Mesendoderm (in vitro differentiated cells): ENCODE measurements around the gene FBXO48.

ENCODE experiments used
- DNase-seq: peaks from one replicate; pipeline ENCODE4 v3.0.0; 2013
- H2AK5ac ChIP-seq: 2 replicates; pipeline ENCODE4 v1.6.1; 2013; ENCODE audit warnings: low read length, inconsistent platforms
- H2BK120ac ChIP-seq: 2 replicates; pipeline ENCODE4 v1.6.1; 2013; ENCODE audit warnings: low read depth, mild to moderate bottlenecking, low read length, moderate library complexity, mixed read lengths
- H2BK15ac ChIP-seq: replicated peaks from 2 replicates; pipeline ENCODE4 v1.6.1; 2013; ENCODE audit warnings: low read depth, mild to moderate bottlenecking, moderate library complexity
- H2BK5ac ChIP-seq: 2 replicates; pipeline ENCODE4 v1.6.1; 2013; ENCODE audit warnings: low read length, inconsistent platforms
- H3K18ac ChIP-seq: 2 replicates; pipeline ENCODE4 v1.6.1; 2013; ENCODE audit warnings: mild to moderate bottlenecking, low read length, mixed read lengths
- H3K23ac ChIP-seq: one replicate; pipeline ENCODE4 v1.6.1; 2013; ENCODE audit warnings: low read length
- H3K27ac ChIP-seq: 2 replicates; pipeline ENCODE4 v1.5.1; 2013; ENCODE audit warnings: low read depth, mild to moderate bottlenecking, inconsistent platforms, low read length, moderate library complexity
- H3K27me3 ChIP-seq: 2 replicates; pipeline ENCODE4 v1.6.1; 2013; ENCODE audit warnings: low read length, control low read depth, mild to moderate bottlenecking, inconsistent platforms; ENCODE audit not compliant: insufficient read depth, poor library complexity
- H3K36me3 ChIP-seq: 2 replicates; pipeline ENCODE4 v1.6.1; 2013; ENCODE audit warnings: low read length, inconsistent platforms; ENCODE audit not compliant: control insufficient read depth, insufficient read depth
- H3K4ac ChIP-seq: one replicate; pipeline ENCODE4 v1.6.1; 2013; ENCODE audit warnings: low read depth, mild to moderate bottlenecking, low read length, moderate library complexity
- H3K4me1 ChIP-seq: 2 replicates; pipeline ENCODE4 v1.6.1; 2013; ENCODE audit warnings: low read depth, low read length, inconsistent platforms; ENCODE audit not compliant: control insufficient read depth
- H3K4me2 ChIP-seq: 2 replicates; pipeline ENCODE4 v1.6.1; 2013; ENCODE audit warnings: low read length
- H3K4me3 ChIP-seq: 2 replicates; pipeline ENCODE4 v1.5.1; 2013; ENCODE audit warnings: mild to moderate bottlenecking, low read length
- H3K56ac ChIP-seq: one replicate; pipeline ENCODE4 v1.6.1; 2013; ENCODE audit warnings: low read length
- H3K79me1 ChIP-seq: 2 replicates; pipeline ENCODE4 v1.6.1; 2013; ENCODE audit warnings: low read length, inconsistent platforms
- H3K79me2 ChIP-seq: 2 replicates; pipeline ENCODE4 v1.6.1; 2013; ENCODE audit warnings: mild to moderate bottlenecking, low read length; ENCODE audit not compliant: control insufficient read depth, insufficient read depth
- H3K9ac ChIP-seq: 2 replicates; pipeline ENCODE4 v1.6.1; 2013; ENCODE audit warnings: low read length, inconsistent platforms
- H4K5ac ChIP-seq: one replicate; pipeline ENCODE4 v1.6.1; 2013; ENCODE audit warnings: low read length
- H4K8ac ChIP-seq: one replicate; pipeline ENCODE4 v1.6.1; 2013; ENCODE audit warnings: low read depth, mild to moderate bottlenecking, control low read depth, low read length, moderate library complexity
- WGBS: extraction: QIAGEN DNeasy Blood & Tissue Kit; methylation state at CpG from one replicate; pipeline ENCODE4 v1.1.7; 2013; ENCODE audit warnings: low lambda C conversion rate, missing lambda C conversion rate; ENCODE audit not compliant: insufficient coverage; ENCODE audit errors: extremely low coverage; 5-methylcytosine and 5-hydroxymethylcytosine counted together

The FBXO48 gene

DNA sequence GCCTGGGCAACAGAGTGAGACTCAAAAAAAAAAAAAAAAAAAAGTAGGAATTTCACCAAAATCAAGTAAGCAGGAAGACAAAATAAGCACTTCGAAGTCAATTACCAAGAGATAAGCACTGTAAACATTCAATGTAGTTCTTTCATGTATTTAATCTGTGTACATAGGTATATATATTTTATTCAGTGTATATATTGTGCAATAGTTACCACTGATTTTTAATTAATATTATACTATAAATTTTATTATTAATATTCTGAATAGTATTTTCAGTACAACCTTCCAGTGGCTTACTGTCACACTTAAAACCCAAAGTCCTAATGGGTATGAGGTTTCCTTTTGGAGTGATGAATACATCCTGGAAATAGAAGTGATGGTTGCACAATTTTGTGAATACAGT, 9.4 kb upstream of the FBXO48 start:
- DNase-seq, result no peak
- Histone ChIP-seq H3K23ac (no peak overlapping the region), H3K56ac (no peak overlapping the region), H3K79me1 (no peaks in the 10 kb centered on the region), H3K9ac (no peak overlapping the region), H3K27me3 (no peaks in the 10 kb centered on the region), H3K4ac (no peak overlapping the region), H2AK5ac (no peak overlapping the region), H2BK15ac (no peak overlapping the region), H3K27ac (no peak overlapping the region), H3K4me1 (peaks cover 5% of the 10 kb centered on the region), H3K79me2 (no peaks in the 10 kb centered on the region), H3K4me3 (no peak overlapping the region), H3K4me2 (no peak overlapping the region), H2BK120ac (no peak overlapping the region), H4K5ac (no peak overlapping the region), H4K8ac (no peak overlapping the region), H2BK5ac (no peak overlapping the region), H3K18ac (no peak overlapping the region), H3K36me3 (no peaks in the 10 kb centered on the region)
- WGBS, result no CpG with 5 or more reads among the region's 1 CpG

DNA sequence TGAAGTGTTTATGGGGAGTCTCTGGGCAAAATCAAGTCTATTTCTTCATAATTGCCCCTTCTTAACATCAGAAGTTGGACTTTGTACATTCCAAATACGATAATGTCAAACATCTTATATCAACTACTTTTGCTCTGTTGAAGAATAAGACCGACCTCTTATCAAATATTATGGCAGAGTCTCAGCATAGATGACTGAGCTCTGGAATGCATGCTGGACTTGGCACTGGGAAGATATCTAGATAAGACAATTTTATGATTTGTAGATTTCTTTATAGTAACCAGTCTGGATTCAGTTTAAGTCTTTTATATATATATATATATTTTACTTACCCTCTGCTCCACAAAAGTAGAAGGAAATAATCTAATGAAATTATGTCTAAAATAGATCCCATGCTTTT, 8.5 kb upstream of the FBXO48 start:
- Histone ChIP-seq H3K4ac (no peak overlapping the region), H3K23ac (no peak overlapping the region), H4K8ac (no peak overlapping the region), H3K4me1 (peaks cover 5% of the 10 kb centered on the region), H3K56ac (no peak overlapping the region), H3K18ac (no peak overlapping the region), H3K79me1 (no peaks in the 10 kb centered on the region), H2AK5ac (no peak overlapping the region), H4K5ac (no peak overlapping the region), H3K27ac (no peak overlapping the region), H3K27me3 (no peaks in the 10 kb centered on the region), H3K4me3 (no peak overlapping the region), H3K4me2 (no peak overlapping the region), H2BK15ac (no peak overlapping the region), H3K36me3 (no peaks in the 10 kb centered on the region), H2BK120ac (no peak overlapping the region), H3K79me2 (no peaks in the 10 kb centered on the region), H3K9ac (no peak overlapping the region), H2BK5ac (no peak overlapping the region)
- DNase-seq, result no peak
- no CpG with 5 or more reads among the region's 2 CpGs for WGBS

DNA sequence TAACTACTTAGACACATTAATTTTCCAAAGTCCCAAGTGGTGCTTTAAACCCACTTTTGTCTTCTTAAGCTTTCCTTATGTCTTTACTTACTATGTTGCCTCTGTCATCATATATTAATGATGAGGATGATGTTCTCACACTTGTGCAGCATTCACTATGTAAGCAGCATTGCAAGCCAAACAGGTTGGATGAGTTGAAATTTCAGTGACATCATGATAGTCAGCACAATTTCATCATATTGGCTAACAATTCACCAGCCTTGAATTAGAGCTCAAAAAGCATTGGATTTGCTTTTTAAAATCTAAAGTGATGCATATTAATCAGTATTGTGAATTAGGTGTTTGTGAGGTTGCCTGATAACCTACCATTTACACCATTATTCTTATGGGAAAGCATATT, 8.0 kb upstream of the FBXO48 start:
- Histone ChIP-seq H2AK5ac (no peak overlapping the region), H3K4me3 (no peak overlapping the region), H4K5ac (no peak overlapping the region), H4K8ac (no peak overlapping the region), H2BK5ac (no peak overlapping the region), H3K9ac (no peak overlapping the region), H3K4me2 (no peak overlapping the region), H3K23ac (no peak overlapping the region), H2BK120ac (no peak overlapping the region), H3K4ac (no peak overlapping the region), H3K56ac (no peak overlapping the region), H3K79me1 (no peaks in the 10 kb centered on the region), H2BK15ac (no peak overlapping the region), H3K27me3 (no peaks in the 10 kb centered on the region), H3K79me2 (no peaks in the 10 kb centered on the region), H3K18ac (no peak overlapping the region), H3K27ac (no peak overlapping the region), H3K4me1 (peaks cover 5% of the 10 kb centered on the region), H3K36me3 (no peaks in the 10 kb centered on the region)
- DNase-seq, result no peak

GRCh38 chr2:68472796-68473414, 5.8 kb upstream of the FBXO48 start:
- no peaks in the 10 kb centered on the region for H3K79me1 ChIP-seq
- H2BK5ac ChIP-seq, result no peak overlapping the region
- no peaks in the 10 kb centered on the region for H3K79me2 ChIP-seq
- no peak overlapping the region for H3K4me2 ChIP-seq
- no peak overlapping the region for H2BK120ac ChIP-seq
- H3K27ac ChIP-seq, result peak overlapping the region; percentile 55
- no peak overlapping the region for H3K4me3 ChIP-seq
- DNase-seq, result no peak
- H3K4ac ChIP-seq, result no peak overlapping the region
- H3K18ac ChIP-seq, result peak overlapping the region; percentile 80
- WGBS, result no CpG with 5 or more reads among the region's 3 CpGs
- H2BK15ac ChIP-seq, result no peak overlapping the region
- peaks cover 2% of the 10 kb centered on the region for H3K4me1 ChIP-seq
- no peak overlapping the region for H3K23ac ChIP-seq
- no peaks in the 10 kb centered on the region for H3K36me3 ChIP-seq
- H3K9ac ChIP-seq, result no peak overlapping the region
- no peak overlapping the region for H2AK5ac ChIP-seq
- H4K5ac ChIP-seq, result peak overlapping the region; percentile 18
- no peak overlapping the region for H3K56ac ChIP-seq
- no peaks in the 10 kb centered on the region for H3K27me3 ChIP-seq
- H4K8ac ChIP-seq, result no peak overlapping the region

DNA sequence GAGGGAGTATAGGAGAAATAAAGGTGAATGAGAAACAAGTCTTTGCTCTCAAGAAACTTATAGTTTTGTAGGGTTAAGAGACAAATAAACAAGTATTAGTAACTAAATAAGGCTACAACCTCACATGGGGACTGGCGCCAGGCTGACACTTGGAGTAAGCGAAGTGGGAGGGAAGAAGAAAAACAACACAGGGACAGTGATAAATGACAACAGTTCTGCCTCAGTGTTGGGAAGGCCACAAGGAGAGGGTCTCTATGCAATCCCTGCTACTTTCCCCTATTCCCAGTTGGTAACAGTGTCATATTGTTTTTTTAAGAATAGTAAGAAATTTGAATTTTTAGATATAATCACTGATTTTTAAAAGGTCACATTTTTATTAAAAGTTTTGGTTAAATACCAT, 4.3 kb upstream of the FBXO48 start:
- peaks cover 2% of the 10 kb centered on the region for H3K4me1 ChIP-seq
- H3K4ac ChIP-seq, result no peak overlapping the region
- no peak overlapping the region for H3K23ac ChIP-seq
- H2BK5ac ChIP-seq, result no peak overlapping the region
- H3K27ac ChIP-seq, result no peak overlapping the region
- H4K8ac ChIP-seq, result no peak overlapping the region
- H3K9ac ChIP-seq, result no peak overlapping the region
- H3K18ac ChIP-seq, result no peak overlapping the region
- no peak for DNase-seq
- H3K56ac ChIP-seq, result no peak overlapping the region
- H3K36me3 ChIP-seq, result no peaks in the 10 kb centered on the region
- no peak overlapping the region for H3K4me2 ChIP-seq
- no peak overlapping the region for H4K5ac ChIP-seq
- H2BK120ac ChIP-seq, result no peak overlapping the region
- no peaks in the 10 kb centered on the region for H3K27me3 ChIP-seq
- H3K4me3 ChIP-seq, result no peak overlapping the region
- no peaks in the 10 kb centered on the region for H3K79me2 ChIP-seq
- H3K79me1 ChIP-seq, result no peaks in the 10 kb centered on the region
- H2BK15ac ChIP-seq, result no peak overlapping the region
- H2AK5ac ChIP-seq, result no peak overlapping the region
- no CpG with 5 or more reads among the region's 2 CpGs for WGBS

GRCh38 chr2:68469935-68470334, 2.8 kb upstream of the FBXO48 start:
- Histone ChIP-seq H3K4me3 (no peak overlapping the region), H3K27ac (no peak overlapping the region)
- WGBS, result no CpG with 5 or more reads among the region's 1 CpG

More at GRCh38 chr2:68469935-68470334, 2.8 kb upstream of the FBXO48 start:
- H4K5ac ChIP-seq, result no peak overlapping the region
- H2BK15ac ChIP-seq, result no peak overlapping the region
- no peaks in the 10 kb centered on the region for H3K36me3 ChIP-seq
- no peaks in the 10 kb centered on the region for H3K79me2 ChIP-seq
- no peaks in the 10 kb centered on the region for H3K79me1 ChIP-seq
- no peak overlapping the region for H3K9ac ChIP-seq
- H3K27me3 ChIP-seq, result no peaks in the 10 kb centered on the region
- no peak overlapping the region for H3K4ac ChIP-seq
- H2BK120ac ChIP-seq, result no peak overlapping the region
- H3K23ac ChIP-seq, result no peak overlapping the region
- no peak for DNase-seq
- H2AK5ac ChIP-seq, result no peak overlapping the region
- no peak overlapping the region for H3K56ac ChIP-seq
- H3K4me2 ChIP-seq, result no peak overlapping the region
- H4K8ac ChIP-seq, result no peak overlapping the region
- peaks cover 5% of the 10 kb centered on the region for H3K4me1 ChIP-seq
- no peak overlapping the region for H3K18ac ChIP-seq
- H2BK5ac ChIP-seq, result no peak overlapping the region
